Chondrocyte (in vitro differentiated cells): Measurements from ENCODE around the gene SNUPN. TPM values are rescaled to one million over a fixed set of nuclear protein-coding genes. Genes with fewer than 3 reads are reported as not detected.

ENCODE experiments used
- DNase-seq: peaks from one replicate; pipeline ENCODE4 v3.0.0; 2021; ENCODE audit warnings: mixed read lengths, low spot score
- H3K27ac Mint-ChIP-seq: one replicate; pipeline ENCODE4 v1.8.0; 2021; ENCODE audit warnings: mild to moderate bottlenecking, moderate library complexity, mixed read lengths; ENCODE audit not compliant: unreplicated experiment
- H3K27me3 Mint-ChIP-seq: 2 replicates; pipeline ENCODE4 v1.8.0; 2021; ENCODE audit warnings: low read depth, mixed read lengths
- H3K36me3 Mint-ChIP-seq: 2 replicates; pipeline ENCODE4 v1.8.0; 2021; ENCODE audit warnings: low read depth, mixed read lengths
- H3K4me1 Mint-ChIP-seq: 2 replicates; pipeline ENCODE4 v1.8.0; 2021; ENCODE audit warnings: low read depth, mild to moderate bottlenecking, mixed read lengths
- H3K4me3 Mint-ChIP-seq: one replicate; pipeline ENCODE4 v1.8.0; 2021; ENCODE audit warnings: mild to moderate bottlenecking, moderate library complexity, mixed read lengths; ENCODE audit not compliant: unreplicated experiment
- H3K9me3 Mint-ChIP-seq: 2 replicates; pipeline ENCODE4 v1.8.0; 2021; ENCODE audit warnings: low read depth, mixed read lengths
- CTCF ChIP-seq: fragments of 200-600 bp; sonication (generic); IDR thresholded peaks from 2 replicates; pipeline ENCODE4 v1.5.0; 2021; ENCODE audit warnings: antibody characterized with exemption, mild to moderate bottlenecking, moderate library complexity
- total RNA-seq: library from RNA; stranded (reverse); gene quantifications from 3 replicates; pipeline ENCODE4 v1.2.1, GENCODE V29; 2021

SNUPN gene
- total RNA-seq, 1 donor from 2014 or later = 21.7 TPM

GRCh38 chr15:75651810-75652543 is 26.5 kb upstream of the SNUPN start:
- peak overlapping the region; percentile 95 for H3K4me3 Mint-ChIP-seq
- DNase-seq = no peak
- no peak for TF ChIP-seq CTCF
- no peak overlapping the region for H3K27ac Mint-ChIP-seq
- peaks cover 72% of the 10 kb centered on the region for H3K4me1 Mint-ChIP-seq
- no peaks in the 10 kb centered on the region for H3K9me3 Mint-ChIP-seq
- peaks cover 14% of the 10 kb centered on the region for H3K36me3 Mint-ChIP-seq
- no peaks in the 10 kb centered on the region for H3K27me3 Mint-ChIP-seq

GRCh38 chr15:75650908-75651809 is 25.6 kb upstream of the SNUPN start:
- DNase-seq = no peak
- Mint-ChIP-seq H3K9me3 (no peaks in the 10 kb centered on the region), H3K27ac (peak overlapping the region; percentile 63), H3K4me3 (peak overlapping the region; percentile 95), H3K36me3 (peaks cover 13% of the 10 kb centered on the region), H3K4me1 (peaks cover 76% of the 10 kb centered on the region), H3K27me3 (no peaks in the 10 kb centered on the region)
- no peak for TF ChIP-seq CTCF

- peak overlapping the region; percentile 95 for H3K4me3 Mint-ChIP-seq
- H3K36me3 Mint-ChIP-seq = peaks cover 13% of the 10 kb centered on the region
- no peak for DNase-seq
- H3K27me3 Mint-ChIP-seq = no peaks in the 10 kb centered on the region
- peaks cover 69% of the 10 kb centered on the region for H3K4me1 Mint-ChIP-seq
- no peaks in the 10 kb centered on the region for H3K9me3 Mint-ChIP-seq
- TF ChIP-seq CTCF = no peak
- H3K27ac Mint-ChIP-seq = no peak overlapping the region
Observed at GRCh38 chr15:75649848-75650247, 24.3 kb upstream of the SNUPN start.

- Mint-ChIP-seq H3K27me3 (no peaks in the 10 kb centered on the region), H3K4me1 (peaks cover 66% of the 10 kb centered on the region), H3K4me3 (peak overlapping the region; percentile 95), H3K9me3 (no peaks in the 10 kb centered on the region), H3K36me3 (peaks cover 13% of the 10 kb centered on the region), H3K27ac (peak overlapping the region; percentile 93)
- no peak for DNase-seq
- no peak for TF ChIP-seq CTCF
Observed at GRCh38 chr15:75649045-75649761, 23.7 kb upstream of the SNUPN start.
